GM19238 (cell line): ENCODE results near the gene TIMM23.
"Not testable (repeated sequence)": the region's sequence is repeated elsewhere in the genome, so short reads cannot be mapped to it uniquely, and the experiment has no call there.

ENCODE experiments used
- DNase-seq: peaks from one replicate; pipeline ENCODE4 v3.0.0; 2011; ENCODE audit warnings: low spot score; ENCODE audit not compliant: insufficient read length

TIMM23 gene

DNA sequence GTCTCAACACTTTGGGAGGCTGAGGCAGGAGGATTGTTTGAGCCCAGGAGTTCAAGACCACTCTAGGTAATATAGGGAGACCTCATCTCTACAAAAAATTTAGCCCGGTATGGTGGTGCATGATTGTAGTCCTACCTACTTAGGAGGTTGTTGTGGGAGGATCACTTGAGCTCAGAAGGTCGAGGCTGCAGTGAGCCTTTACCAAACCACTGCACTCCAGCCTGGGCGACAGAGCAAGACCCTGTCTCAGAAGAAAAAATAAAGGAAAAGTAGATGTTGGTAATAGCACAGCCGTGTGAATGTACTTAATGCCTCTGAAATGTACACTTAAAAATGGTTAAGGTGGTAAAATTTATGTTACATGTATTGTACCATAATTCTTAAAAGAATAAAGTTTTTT, 25.3 kb downstream of the TIMM23 start:
- DNase-seq = no peak

DNA sequence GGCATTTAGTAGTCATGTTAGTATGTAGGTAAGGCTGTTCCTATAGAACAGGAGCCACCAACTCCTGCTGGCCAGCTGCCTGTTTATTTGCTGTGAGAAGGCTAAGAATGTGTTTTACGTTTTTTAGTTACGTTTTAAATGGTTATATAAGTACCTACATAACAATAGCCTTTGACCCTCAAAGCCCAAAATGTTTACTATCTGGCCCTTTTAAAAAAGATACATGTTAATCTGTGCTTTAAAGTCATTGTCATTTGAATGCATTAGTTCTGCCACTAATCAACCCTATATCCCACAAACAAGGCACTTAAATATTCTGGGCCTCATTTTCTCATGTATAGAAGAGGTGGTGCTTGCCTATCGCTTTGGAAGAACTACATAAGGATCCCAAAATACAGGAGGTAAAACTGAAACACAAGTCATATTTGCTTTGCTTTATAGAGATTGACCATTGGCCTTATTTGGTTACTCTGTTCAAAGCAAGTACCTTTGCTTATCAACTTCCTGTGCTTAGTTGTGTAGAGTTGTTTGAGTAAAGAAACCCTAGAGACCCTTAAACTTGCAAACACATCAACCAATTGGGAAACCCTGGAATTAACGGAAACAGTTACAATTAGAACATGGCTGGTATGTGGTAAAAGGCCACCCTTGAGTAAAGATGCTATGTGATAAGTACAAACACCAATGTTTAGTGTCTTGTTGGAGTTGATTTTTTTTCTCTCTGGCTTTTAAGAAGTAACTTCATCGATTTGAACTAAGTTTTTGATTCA, 25.9 kb downstream of the TIMM23 start:
- no peak for DNase-seq

DNA sequence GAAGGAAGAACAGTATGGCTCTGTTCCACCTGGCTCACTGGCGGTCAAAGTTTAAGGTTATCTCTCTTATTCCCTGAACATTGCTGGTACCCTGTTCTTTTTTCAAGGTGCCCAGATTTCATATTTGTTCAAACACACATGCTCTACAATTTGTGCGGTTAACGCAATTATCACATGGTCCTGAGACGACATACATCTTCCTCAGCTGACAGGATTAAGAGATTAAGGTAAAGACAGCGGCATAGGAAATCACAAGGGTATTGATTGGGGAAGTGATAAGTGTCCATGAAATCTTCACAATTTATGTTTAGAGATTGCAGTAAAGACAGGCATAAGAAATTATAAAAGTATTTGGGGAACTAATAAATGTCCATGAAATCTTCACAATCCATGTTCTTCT, 27.7 kb downstream of the TIMM23 start:
- not testable (repeated sequence) for DNase-seq

DNA sequence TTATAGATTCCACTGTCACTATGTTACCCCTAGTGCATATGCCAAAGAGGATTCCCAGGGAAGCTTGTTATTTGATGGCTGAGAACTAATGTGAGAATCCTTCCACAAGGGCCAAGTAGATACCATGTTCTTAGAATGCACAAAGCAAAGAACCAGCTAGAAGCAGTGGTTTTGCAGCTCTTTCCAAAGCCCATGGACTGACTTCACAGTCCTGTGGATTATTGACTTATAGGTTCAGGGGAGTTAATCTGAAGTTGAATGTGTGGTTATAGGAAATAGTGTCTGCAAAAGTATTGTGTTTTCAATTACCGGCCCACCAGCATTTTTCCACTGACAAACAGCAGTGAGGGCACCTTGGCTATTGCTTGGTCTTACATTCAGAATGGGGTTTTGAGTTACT, 28.2 kb downstream of the TIMM23 start:
- DNase-seq = no peak

DNA sequence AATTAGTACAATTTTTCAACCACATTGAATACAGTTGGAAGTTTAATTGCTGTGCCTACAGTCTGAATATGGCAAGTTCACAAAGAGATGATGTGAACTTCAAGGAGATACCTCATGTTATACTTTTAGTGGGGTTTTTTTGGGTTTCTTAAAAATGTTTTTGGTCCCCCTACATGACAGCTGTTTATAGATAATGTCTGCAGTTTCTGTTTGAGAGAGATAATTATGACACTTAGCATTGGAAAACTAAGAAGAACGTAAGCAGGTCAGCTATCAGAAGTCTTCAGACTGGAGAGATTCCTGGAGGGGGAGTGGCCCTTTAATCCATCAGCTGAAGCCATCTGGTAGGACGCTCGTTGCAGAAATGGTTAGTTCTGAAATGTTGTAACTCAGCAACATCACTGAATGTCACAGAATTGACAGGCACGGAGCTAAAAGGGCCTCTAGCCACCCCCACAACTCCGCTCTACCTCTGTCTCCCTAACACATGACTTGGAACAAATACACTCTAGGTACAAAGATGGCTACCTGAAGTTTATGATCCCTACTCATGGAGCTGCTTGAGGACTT, 29.0 kb downstream of the TIMM23 start:
- DNase-seq = no peak

DNA sequence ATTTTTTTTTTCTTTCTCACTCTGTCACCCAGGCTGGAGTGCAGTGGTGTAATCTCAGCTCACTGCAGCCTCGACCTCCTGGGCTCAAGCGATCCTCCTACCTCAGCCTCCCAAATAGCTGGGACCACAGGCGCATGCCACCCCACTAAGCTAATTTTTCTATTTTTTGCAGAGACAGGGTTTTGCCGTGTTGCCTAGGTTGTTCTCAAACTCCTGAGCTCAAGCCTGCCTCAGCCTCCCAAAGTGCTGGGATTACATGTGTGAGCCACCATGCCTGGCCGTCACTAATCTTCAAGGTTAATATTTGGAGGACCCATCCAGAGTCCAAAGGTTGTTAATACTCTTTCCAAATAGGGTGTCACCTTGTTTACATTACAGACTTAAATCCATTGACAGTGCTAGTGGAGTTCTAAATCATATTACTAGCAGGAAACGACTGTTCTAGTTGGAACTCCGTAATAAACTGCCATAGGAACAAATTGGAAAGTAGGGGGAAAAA, 29.9 kb downstream of the TIMM23 start:
- not testable (repeated sequence) for DNase-seq

DNA sequence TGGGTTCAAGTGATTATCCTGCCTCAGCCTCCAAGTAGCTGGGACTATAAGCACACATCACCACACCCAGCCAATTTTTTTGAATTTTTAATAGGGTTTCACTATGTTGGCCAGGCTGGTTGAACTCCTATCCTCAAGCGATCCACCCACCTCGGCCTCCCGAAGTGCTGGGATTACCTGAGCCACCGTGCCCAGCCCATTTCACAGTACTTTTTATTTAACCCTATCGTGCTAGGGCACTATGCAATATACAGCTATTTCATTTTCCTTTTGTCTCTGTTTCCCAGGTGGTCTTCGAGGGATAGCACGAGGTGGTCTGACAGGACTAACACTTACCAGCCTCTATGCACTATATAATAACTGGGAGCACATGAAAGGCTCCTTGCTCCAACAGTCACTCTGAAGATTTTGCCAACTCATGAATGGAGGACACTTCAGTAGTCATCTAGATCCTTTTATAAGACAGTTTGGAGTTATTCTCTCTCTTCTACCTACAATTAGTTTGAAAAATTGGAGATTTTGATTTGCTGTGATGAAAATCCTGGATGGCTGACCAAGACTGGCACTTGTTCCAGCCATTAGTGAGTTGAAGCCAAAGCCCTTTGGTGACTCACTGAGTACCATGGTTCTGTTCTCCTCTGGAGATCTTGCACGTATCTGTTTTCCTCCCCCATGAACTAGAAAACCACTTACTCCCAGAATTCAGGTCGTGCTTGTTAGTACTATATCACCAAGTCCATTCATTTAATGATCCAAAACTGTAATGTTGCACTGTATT, 30.8 kb downstream of the TIMM23 start:
- DNase-seq = no peak

DNA sequence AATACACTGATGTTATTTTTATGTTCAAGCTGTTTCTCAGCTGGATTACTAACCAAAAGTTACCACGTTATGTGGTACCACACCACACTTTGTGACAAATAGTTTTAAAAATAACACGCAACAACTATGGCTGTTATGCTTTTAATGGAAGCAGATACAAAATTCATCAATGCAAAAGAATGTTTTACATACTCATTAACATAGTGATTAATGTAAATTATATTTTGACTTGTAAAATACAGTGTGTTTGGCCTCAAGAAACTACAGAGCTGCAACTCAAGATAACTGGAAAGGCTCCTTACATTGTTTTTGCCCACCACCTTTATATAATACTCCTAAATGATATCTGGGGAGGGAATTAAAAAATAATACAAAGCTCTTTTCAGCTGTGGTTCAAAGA, 32.7 kb downstream of the TIMM23 start:
- no peak for DNase-seq

DNA sequence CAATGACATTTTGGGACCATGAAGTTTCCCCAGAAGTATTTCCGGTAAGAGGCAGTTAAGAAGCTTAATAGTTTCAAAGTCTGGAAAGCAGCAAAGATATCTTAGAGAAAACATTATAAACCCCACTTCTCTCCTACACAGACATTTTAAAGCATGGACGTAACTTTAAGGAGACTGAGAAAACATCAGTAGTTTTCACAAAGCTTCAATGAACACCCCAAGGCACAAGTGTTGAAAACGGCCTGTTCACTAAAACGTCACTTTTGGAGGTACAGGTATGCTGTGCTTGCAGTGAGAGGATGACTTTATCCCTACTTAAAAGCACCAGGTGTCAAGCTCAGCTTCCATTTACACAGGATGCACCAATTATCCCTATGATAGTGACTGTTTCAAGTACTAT, 33.1 kb downstream of the TIMM23 start:
- DNase-seq = no peak

DNA sequence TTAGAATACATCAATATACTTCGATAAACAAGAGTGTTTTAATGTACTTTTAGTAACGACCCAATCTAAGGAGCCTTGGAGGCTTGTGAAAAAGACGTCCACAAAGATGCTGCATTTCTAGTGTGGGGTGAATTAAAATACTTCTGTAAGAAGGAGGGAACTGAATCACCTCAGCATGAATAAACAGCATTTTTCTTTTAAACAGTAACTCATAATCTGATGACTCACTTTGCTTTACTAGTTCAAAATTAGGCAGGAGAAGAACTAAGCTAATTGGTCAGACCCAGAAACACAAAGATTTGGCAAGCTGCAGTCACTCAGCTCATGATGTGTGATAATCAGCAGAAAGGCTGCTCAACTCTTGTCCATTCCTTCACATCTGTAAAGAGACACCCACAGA, 33.9 kb downstream of the TIMM23 start:
- DNase-seq = no peak

DNA sequence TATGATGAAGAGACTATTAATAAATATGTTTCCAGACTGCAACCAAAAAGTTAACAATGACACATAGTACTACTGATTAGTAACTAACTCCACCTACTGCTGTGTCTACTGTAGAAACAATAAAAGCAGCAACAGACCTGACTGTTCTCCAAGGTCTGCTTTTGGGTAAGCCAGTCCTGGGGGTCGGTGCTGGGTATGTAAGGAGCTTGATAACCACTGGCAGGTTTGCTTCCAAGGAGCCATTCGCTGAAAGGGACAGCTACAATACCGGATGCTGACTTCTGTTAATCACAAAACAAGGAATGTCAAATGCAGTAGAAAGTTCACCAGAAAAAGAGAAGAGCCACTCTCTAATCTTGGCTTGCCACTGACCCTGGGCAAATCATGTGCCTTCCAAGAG, 40.5 kb downstream of the TIMM23 start:
- DNase-seq = no peak

DNA sequence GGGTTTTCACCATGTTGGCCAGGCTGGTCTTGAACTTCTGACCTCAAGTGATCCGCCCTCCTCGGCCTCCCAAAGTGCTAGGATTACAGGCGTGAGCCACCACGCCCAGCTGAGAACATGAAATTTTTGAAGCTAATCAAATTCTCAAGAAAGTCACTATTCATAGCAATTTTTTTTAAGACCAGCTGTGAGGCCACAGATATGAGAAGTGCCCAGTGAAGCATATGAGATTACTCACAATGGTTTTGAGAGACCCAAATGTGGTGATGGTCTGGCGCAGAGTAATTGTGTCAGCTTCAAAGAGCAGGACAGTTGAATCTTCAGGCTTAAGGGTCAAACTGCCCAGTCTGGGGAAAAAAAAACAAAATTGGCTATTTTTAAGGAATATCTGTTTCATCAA, 41.9 kb downstream of the TIMM23 start:
- DNase-seq = no peak

DNA sequence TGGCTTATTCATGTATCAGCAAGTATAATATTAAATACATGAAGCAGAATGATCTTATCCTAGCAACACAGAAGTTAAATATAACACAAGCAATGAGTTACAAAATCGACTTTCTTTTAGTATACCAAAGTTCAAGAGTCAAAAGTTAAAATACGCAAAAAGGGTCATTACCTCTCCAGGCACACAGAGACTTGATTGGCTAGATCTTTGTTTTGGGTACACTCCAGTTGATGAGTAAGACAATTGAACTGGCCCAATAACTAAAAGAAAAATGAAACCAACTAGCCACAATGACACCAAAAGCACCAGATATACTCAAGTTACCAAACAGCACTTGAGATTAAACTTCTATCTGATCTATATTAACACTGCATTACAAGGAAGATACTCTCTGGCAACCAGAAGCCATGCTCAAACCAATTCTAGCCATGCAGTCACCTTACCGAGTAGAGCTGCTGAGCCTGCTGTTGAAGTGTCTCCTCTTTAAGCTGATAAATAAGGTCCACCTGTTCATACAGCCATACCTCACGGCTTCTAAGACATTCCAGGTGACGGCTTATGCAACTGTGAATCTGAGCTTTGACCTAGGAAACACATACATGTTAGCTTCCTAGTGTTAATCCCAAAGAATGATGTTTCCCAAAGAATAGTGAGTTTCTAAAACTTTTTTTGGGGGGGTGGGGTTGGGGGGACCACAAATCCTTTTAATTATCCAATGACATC, 42.6 kb downstream of the TIMM23 start:
- DNase-seq = no peak

DNA sequence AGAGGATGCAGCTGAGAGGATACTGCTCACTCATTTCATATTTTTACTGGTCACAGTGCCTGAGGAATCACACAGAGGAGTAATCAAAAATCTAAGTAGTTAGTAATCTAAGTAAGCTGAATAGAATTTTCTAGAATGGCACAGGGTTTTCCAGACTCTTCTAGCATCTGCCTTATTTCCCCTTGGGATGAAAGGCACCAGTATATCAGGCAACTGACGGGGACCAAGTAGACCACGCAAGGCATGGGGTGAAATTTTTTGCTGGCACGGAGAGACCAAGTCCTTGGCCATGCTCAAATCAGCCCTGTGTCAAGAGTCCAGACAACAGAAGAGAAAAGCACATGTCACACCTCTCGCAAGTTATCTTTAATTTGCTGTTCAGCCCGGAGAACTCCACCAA, 43.9 kb downstream of the TIMM23 start:
- no peak for DNase-seq

DNA sequence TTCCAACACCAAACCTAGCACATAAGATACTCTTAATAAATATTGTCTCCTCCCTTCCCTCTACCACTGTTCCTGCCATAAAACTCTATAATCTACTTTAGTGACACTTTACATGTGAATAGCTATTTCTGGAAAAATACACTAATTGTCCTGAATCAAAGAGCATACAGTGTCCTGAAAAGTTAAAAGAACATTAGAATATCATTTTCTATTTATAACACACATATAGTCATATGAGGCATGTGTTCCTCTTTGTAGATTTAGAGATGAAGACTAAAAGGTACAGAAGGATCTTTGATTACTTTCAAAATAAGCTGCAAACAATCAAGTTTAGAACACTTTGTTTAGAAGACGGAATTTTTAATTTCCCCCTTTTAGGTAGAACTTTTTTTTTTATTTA, 44.5 kb downstream of the TIMM23 start:
- DNase-seq = no peak

DNA sequence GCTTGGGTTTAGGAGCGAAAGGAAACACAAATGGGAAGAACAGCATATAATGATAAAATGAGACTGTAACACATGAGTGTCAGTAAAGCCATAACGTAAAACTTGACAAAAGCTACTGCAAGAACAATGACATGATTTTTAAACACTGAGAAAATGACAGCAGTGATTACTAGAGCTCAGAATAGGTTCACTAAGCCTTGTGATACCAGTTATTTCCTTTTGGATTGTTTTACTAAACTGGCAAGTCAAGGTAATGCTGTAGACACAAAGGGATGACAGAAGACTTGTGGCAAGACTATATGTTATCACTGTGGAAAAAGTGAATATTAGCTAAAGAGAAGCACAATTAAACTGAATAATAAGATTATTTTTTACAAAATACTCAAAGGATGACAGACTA, 45.4 kb downstream of the TIMM23 start:
- no peak for DNase-seq

DNA sequence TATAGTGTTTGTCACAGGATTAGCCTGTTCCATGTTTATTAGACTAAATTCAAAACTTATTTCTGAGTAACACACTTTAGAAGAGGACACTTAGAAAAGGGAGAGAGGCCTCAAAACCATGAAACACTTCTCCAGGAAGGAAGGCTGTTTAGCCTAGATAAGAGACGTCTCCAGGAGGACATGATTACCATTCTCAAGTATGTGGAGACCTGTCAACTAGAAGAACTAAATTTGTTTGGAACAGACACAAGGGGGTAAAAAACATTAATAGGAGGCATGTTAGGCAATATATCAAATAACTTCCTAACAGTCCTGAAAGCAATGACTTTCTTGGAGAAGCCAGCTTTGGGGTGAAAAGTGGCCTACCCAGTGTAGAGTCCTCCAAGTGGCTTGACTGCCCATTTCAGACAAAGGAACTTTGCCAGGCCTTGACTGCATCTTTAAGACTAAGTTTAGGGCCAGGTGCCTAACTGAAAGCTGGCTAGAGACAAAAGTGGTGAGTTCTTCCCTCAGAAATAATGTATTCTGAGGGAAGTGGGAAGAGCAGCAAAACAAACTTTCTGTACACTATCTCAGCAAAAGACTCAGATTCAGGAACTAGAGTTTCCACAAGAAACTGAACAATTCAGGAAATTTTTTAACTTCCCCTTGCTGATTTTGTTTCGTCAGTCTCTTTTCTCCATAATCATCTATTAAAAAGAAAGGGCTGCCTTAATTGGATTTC, 46.3 kb downstream of the TIMM23 start:
- DNase-seq = no peak

DNA sequence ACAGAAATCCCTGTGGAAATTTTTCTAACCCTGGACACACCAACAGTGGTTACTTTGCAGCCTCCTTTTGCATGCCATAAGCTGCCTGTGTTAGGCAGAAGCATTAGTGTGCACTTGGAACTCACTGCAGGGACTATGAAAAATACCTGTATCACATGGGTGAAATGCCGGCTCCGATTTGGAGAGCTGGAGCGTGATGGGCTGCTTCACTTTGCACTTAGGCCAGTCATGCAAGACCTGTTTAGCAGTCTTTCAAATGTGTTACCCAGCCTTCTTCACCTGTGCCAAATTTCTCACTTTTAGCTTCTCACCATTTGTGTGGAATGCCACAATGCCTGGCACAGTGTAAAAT, 46.9 kb downstream of the TIMM23 start:
- no peak for DNase-seq

DNA sequence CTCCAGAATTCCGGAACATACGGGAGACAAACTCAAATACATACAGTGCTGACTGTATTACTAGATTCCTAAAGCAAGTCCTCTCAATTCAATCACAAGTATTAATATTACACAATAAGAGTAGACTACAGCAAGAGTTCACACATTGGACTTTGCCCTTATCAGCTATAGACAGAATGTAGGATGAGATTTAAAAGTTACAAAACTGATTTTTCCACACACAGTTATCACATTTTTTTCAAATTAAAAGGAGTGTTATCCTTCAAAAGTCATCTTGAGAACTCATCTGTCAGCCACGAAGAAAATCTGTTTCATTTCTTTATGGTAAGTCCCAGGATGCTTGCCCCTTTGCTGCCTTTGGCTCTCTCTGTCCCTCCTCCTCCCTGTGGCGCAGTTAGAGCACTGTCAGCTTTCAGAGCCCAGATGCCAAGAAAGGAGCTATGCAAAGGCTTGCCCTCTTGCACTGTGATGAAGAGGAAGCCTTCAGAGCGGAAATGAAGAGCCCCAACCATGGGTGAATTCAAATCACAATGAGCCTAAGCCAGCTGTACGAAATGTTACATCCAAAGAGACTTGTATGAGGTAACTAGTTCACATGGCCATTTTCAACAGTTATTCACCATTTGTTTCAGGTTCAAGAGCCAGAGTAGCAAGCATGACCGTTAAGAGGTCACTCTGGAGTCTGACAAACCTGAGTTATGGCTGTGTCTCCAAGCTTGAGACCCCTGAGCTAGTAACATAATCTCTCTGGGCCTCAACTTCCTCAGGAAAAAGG, 47.5 kb downstream of the TIMM23 start:
- no peak for DNase-seq

DNA sequence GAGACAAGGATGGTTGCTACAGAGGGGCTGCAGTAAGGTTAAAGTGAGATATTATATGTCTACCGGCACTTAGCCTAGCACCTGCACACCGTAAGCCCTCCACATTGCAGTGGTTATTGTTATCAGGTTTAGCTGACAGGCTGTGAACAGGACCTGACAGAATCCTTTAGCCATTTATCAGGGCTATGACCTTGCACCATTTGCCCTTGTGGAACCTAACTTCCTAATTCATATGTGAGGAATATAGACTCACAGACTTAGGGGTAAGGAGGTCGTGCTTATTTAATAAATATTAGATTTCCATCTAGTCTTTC, 48.0 kb downstream of the TIMM23 start:
- DNase-seq = no peak
